GM12878 (cell line): ENCODE measurements around the gene CD8B. TPM values are rescaled to one million over a fixed set of nuclear protein-coding genes. Genes with fewer than 3 reads are reported as not detected.

ENCODE experiments used
- ATAC-seq: fragments of 200-7000 bp; cut with Tn5 transposase; 3 replicates; pipeline ENCODE4 v1.9.1; 2020; ENCODE audit warnings: mild to moderate bottlenecking, moderate library complexity
- BruUV-seq: library from RNA; stranded (reverse); fragments of 400-500 nt; replicated peaks from 2 replicates; lab custom pipeline; 2021; lab: Mats Ljungman, UMichigan
- CTCF ChIA-PET: fragments of 300-600 bp; sonication (Branson Sonifier 250); formaldehyde crosslinking; extraction: SDS; loops from one replicate; lab custom pipeline; 2021; ENCODE audit warnings: inconsistent platforms; lab: Yijun Ruan, JAX
- POLR2A ChIA-PET: fragments of 350-600 bp; formaldehyde crosslinking; extraction: SDS; loops from one replicate; lab custom pipeline; 2021; ENCODE audit warnings: inconsistent platforms; lab: Charles Lee
- RAD21 ChIA-PET: fragments of 300-600 bp; sonication (Branson Sonifier 250); formaldehyde crosslinking; loops from one replicate; lab custom pipeline; 2023; ENCODE audit warnings: antibody characterized with exemption; ENCODE audit not compliant: unreplicated experiment; lab: Charles Lee
- SMC1A ChIA-PET: fragments of 300-600 bp; sonication (Branson Sonifier 250); formaldehyde crosslinking; loops from one replicate; lab custom pipeline; 2023; ENCODE audit not compliant: unreplicated experiment, uncharacterized antibody; lab: Charles Lee
- DNase-seq: peaks from one replicate; pipeline ENCODE4 v3.0.0-alpha.2; 2011; ENCODE audit warnings: low read depth, low spot score
- FAIRE-seq: peaks from 3 replicates; lab custom pipeline; 2011; peaks lifted over from hg19 to GRCh38; lab: Jason Lieb, UNC
- H2AFZ ChIP-seq: 2 replicates; pipeline ENCODE4 v1.6.0; 2011; ENCODE audit warnings: low read depth, low read length, control low read depth; ENCODE audit not compliant: control insufficient read depth
- H3K27ac ChIP-seq: 2 replicates; pipeline ENCODE4 v1.5.1; 2011; ENCODE audit warnings: control low read depth; ENCODE audit not compliant: control insufficient read depth, insufficient read depth
- H3K27me3 ChIP-seq, 2 experiments: replicated peaks in 1 of 2; 2 replicates each; pipeline versions ENCODE4 v1.6.0 to v1.6.1; 2011; ENCODE audit warnings: low read length in 1 of 2; ENCODE audit not compliant: control insufficient read depth in 2 of 2, insufficient read depth in 2 of 2
- H3K36me3 ChIP-seq, 2 experiments: 2 replicates each; pipeline ENCODE4 v1.5.1; 2011; ENCODE audit warnings: low read length in 1 of 2; ENCODE audit not compliant: control insufficient read depth in 2 of 2, insufficient read depth in 2 of 2
- H3K4me1 ChIP-seq: 2 replicates; pipeline ENCODE4 v1.6.1; 2011; ENCODE audit warnings: mild to moderate bottlenecking, low read length, moderate library complexity, mixed read lengths; ENCODE audit not compliant: control insufficient read depth, insufficient read depth
- H3K4me2 ChIP-seq: 2 replicates; pipeline ENCODE4 v1.6.0; 2011; ENCODE audit warnings: control low read depth; ENCODE audit not compliant: control insufficient read depth, insufficient read depth
- H3K4me3 ChIP-seq: fragments of 200-600 bp; sonication (generic); 2 replicates; pipeline ENCODE4 v1.5.1; 2016
- H3K79me2 ChIP-seq: 2 replicates; pipeline ENCODE4 v1.6.0; 2011; ENCODE audit warnings: low read length; ENCODE audit not compliant: control insufficient read depth, insufficient read depth
- H3K9ac ChIP-seq: 2 replicates; pipeline ENCODE4 v1.8.0; 2011; ENCODE audit warnings: low read length, control low read depth, mixed read lengths; ENCODE audit not compliant: control insufficient read depth, insufficient read depth
- H3K9me3 ChIP-seq: replicated peaks from 3 replicates; pipeline ENCODE4 v1.5.1; 2011; ENCODE audit warnings: mild to moderate bottlenecking, low read length; ENCODE audit not compliant: control insufficient read depth, insufficient read depth
- H4K20me1 ChIP-seq: 2 replicates; pipeline ENCODE4 v1.6.0; 2011; ENCODE audit not compliant: control insufficient read depth, insufficient read depth
- BACH1 ChIP-seq: fragments of 450-650 bp; IDR thresholded peaks from 2 replicates; pipeline ENCODE4 v1.6.1; 2017; ENCODE audit warnings: mild to moderate bottlenecking, borderline replicate concordance
- CHD4 ChIP-seq: fragments of 200-600 bp; sonication (generic); IDR thresholded peaks from 2 replicates; pipeline ENCODE4 v1.6.1; 2016; ENCODE audit warnings: mild to moderate bottlenecking
- EGR1 ChIP-seq, 2 experiments: IDR thresholded peaks; 1 replicate in 1 of 2; 2 replicates in 1 of 2; pipeline ENCODE4 v1.6.1; 2011 to 2012; ENCODE audit warnings: low read depth in 2 of 2, low read length in 2 of 2, borderline replicate concordance in 1 of 2, mild to moderate bottlenecking in 1 of 2, moderate library complexity in 1 of 2
- ESRRA ChIP-seq: IDR thresholded peaks from 2 replicates; pipeline ENCODE4 v1.6.1; 2012; ENCODE audit warnings: mild to moderate bottlenecking, low read length, improper control_type of control experiment
- HDAC2 ChIP-seq: fragments of 200-600 bp; sonication (generic); IDR thresholded peaks from 2 replicates; pipeline ENCODE4 v1.6.1; 2017
- NFXL1 ChIP-seq: fragments of 450-650 bp; IDR thresholded peaks from 2 replicates; pipeline ENCODE4 v1.6.1; 2017; ENCODE audit warnings: antibody characterized with exemption, mild to moderate bottlenecking, borderline replicate concordance
- PAX5 ChIP-seq: IDR thresholded peaks from 2 replicates; pipeline ENCODE4 v1.6.1; 2011; ENCODE audit warnings: low read depth, low read length, borderline replicate concordance
- RB1 ChIP-seq: fragments of 450-650 bp; formaldehyde crosslinking; IDR thresholded peaks from 2 replicates; pipeline ENCODE4 v1.6.1; 2017; ENCODE audit warnings: mild to moderate bottlenecking, borderline replicate concordance
- TARDBP ChIP-seq: IDR thresholded peaks from 2 replicates; pipeline ENCODE4 v1.6.1; 2016; ENCODE audit warnings: borderline replicate concordance
- TCF12 ChIP-seq: IDR thresholded peaks from 2 replicates; pipeline ENCODE4 v1.6.1; 2011; ENCODE audit warnings: low read depth, mild to moderate bottlenecking, low read length
- ZNF384 ChIP-seq: IDR thresholded peaks from 2 replicates; pipeline ENCODE4 v1.6.1; 2012; ENCODE audit warnings: low read depth, mild to moderate bottlenecking, low read length, improper control_type of control experiment, borderline replicate concordance
- ZSCAN29 ChIP-seq: fragments of 450-650 bp; IDR thresholded peaks from 2 replicates; pipeline ENCODE4 v1.6.1; 2017; ENCODE audit warnings: mild to moderate bottlenecking, moderate library complexity
- WGBS: methylation state at CpG from one replicate; pipeline ENCODE4 v1.1.6; 2016; ENCODE audit warnings: low lambda C conversion rate; ENCODE audit not compliant: insufficient replicate concordance, insufficient coverage; ENCODE audit errors: missing lambda C conversion rate; 5-methylcytosine and 5-hydroxymethylcytosine counted together
- in situ Hi-C: fragments of 300-500 bp; cut with MboI; formaldehyde crosslinking; loops from 9 replicates; pipeline ENCODE4 v1.14.3; 2018; ENCODE audit warnings: mixed read lengths
- intact Hi-C: fragments of 100-400 bp; cut with micrococcal nuclease; formaldehyde crosslinking; loops from one replicate; pipeline ENCODE4 v1.14.2; 2022; ENCODE audit not compliant: unreplicated experiment
- polyA plus RNA-seq, 11 experiments: library from polyadenylated mRNA; depleted of rRNA in 4 of 11; unstranded in 6 of 11; stranded (reverse) in 5 of 11; fragments of >200 nt; fragmentation: Nextera tagmentation in 4 of 11; fragmentation: Illumina TruSeq in 1 of 11; extraction: Ambion mirVana in 4 of 11; extraction: Trizol in 1 of 11; gene quantifications; 1 replicate in 1 of 11; 2 replicates in 10 of 11; pipeline versions ENCODE4 v1.2.1 to v1.2.3, GENCODE V29; 2011 to 2016; ENCODE audit warnings: inconsistent platforms in 2 of 11, missing spikeins in 2 of 11, low read depth in 1 of 11
- total RNA-seq, 4 experiments: library from RNA; depleted of rRNA in 3 of 4; stranded (reverse); fragments of >200 nt in 3 of 4; fragmentation: Illumina TruSeq in 1 of 4; extraction: Trizol in 1 of 4; gene quantifications; 2 replicates each; pipeline versions ENCODE4 v1.2.1 to v1.2.3, GENCODE V29; 2013 to 2021
- TF ChIP-seq, protein P1 (sequence below): fragments of 450-650 bp; IDR thresholded peaks from 2 replicates; pipeline ENCODE4 v1.6.1; 2017; ENCODE audit warnings: low read depth, mild to moderate bottlenecking, moderate library complexity

CD8B gene
- total and polyA plus RNA-seq, 10 of the 15 experiments (the other 5 are each of a cell fraction or from before 2014, with no cell fraction given): 0.21 TPM; not detected in 9

DNA sequence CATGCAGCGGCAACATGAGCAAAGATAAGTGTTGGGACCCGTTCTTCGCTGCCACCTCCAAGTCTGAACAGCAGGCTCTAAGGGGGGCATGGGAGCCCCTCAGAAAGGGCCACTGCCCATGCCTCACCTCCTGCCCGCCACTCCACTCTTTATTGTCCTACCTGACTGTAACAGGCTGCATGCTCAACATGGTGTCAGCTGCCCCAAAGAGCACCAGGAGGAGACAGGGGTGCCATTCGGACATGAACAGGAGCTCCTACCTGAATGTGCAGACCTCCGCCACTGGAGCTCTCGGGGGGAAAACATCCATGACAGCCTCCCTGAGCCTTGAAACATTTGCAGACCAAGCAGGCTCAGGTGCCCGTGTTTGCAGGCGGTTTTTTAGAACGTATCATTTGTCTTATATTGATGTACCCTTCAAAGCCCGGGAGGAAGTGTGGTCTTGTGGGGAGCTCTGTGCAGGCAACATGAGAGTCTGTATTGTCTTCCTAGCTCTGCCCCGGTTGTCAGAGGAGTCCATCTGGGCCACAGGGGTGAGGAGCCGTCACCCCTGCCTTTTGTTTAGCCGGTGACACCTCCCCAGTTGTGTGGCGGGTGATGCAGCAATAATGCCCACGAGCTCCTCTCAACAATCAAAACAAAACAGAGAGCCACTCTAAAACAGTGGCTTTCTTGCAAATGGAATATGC, 35.8 kb downstream of the CD8B start:
- no TSS peak for BruUV-seq
- FAIRE-seq (no peak), DNase-seq (no peak), ATAC-seq (no peak)
- in situ Hi-C loops (no loop called here), intact Hi-C loops (no loop called here)
- 37% methylated on average over 16 of the region's 16 CpGs for WGBS
- H3K4me1 ChIP-seq: no peaks in the 10 kb centered on the region
- CTCF ChIA-PET: no interaction called here
- SMC1A ChIA-PET: interaction anchor here (0.7 kb wide), 1 partner anchor 234 kb away, joined by 3 read pairs; no protein-coding TSS in a partner anchor
- peaks cover 0 to 3% of the 10 kb centered on the region in 2 experiments; a peak in 3 of 4 replicates for H3K27me3 ChIP-seq
- H3K9ac ChIP-seq: no peak overlapping the region
- no peak overlapping the region for H3K4me3 ChIP-seq
- no peaks in the 10 kb centered on the region for H3K79me2 ChIP-seq
- no peaks in the 10 kb centered on the region for H3K36me3 ChIP-seq
- RAD21 ChIA-PET: no interaction called here
- no peaks in the 10 kb centered on the region; the same call in 2 of the 3 replicates for H3K9me3 ChIP-seq
- TF ChIP-seq EGR1 (IDR thresholded peaks at IDR 0.05; ENCODE audit: borderline replicate concordance in 1 of 2, low read depth in 2 of 2, low read length in 2 of 2) (no peak), ZSCAN29 (no peak), TARDBP (no peak), BACH1 (no peak), TCF12 (no peak), HDAC2 (no peak), NFXL1 (no peak), ESRRA (no peak), PAX5 (no peak), RB1 (no peak), ZNF384 (no peak), CHD4 (no peak)
- TF ChIP-seq, protein P1, sequence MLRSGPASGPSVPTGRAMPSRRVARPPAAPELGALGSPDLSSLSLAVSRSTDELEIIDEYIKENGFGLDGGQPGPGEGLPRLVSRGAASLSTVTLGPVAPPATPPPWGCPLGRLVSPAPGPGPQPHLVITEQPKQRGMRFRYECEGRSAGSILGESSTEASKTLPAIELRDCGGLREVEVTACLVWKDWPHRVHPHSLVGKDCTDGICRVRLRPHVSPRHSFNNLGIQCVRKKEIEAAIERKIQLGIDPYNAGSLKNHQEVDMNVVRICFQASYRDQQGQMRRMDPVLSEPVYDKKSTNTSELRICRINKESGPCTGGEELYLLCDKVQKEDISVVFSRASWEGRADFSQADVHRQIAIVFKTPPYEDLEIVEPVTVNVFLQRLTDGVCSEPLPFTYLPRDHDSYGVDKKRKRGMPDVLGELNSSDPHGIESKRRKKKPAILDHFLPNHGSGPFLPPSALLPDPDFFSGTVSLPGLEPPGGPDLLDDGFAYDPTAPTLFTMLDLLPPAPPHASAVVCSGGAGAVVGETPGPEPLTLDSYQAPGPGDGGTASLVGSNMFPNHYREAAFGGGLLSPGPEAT: no peak
- no peak overlapping the region for H2AFZ ChIP-seq
- H4K20me1 ChIP-seq: no peaks in the 10 kb centered on the region
- H3K4me2 ChIP-seq: no peak overlapping the region
- no peak overlapping the region for H3K27ac ChIP-seq
- POLR2A ChIA-PET: no interaction called here
